GM23338 (cell line): ENCODE measurements around the gene ACVR2A. TPM values are rescaled to one million over a fixed set of nuclear protein-coding genes. Genes with fewer than 3 reads are reported as not detected.
A peak's percentile ranks its signal among the peaks of the same experiment; 100 is the strongest.

Source experiments
- ATAC-seq: fragments of 200-7000 bp; cut with Tn5 transposase; 3 replicates; pipeline ENCODE4 v1.9.1; 2020
- DNase-seq: peaks from one replicate; pipeline ENCODE4 v3.0.0-alpha.2; 2015; ENCODE audit warnings: low spot score
- H2AFZ ChIP-seq: fragments of 200-600 bp; sonication (generic); 2 replicates; pipeline ENCODE4 v1.8.0; 2016; ENCODE audit warnings: antibody characterized with exemption, mild to moderate bottlenecking, moderate library complexity
- H3F3A ChIP-seq: fragments of 200-600 bp; sonication (generic); replicated peaks from 2 replicates; pipeline ENCODE4 v1.8.0; 2017; ENCODE audit warnings: antibody characterized with exemption, mixed run types, low read depth
- H3K27ac ChIP-seq: fragments of 200-600 bp; sonication (generic); 2 replicates; pipeline ENCODE4 v1.6.1; 2016; ENCODE audit warnings: low read depth
- H3K27me3 ChIP-seq: fragments of 200-600 bp; sonication (generic); 2 replicates; pipeline ENCODE4 v1.8.0; 2016; ENCODE audit warnings: mild to moderate bottlenecking, mixed run types, moderate library complexity; ENCODE audit not compliant: insufficient read depth
- H3K36me3 ChIP-seq: fragments of 200-600 bp; sonication (generic); 2 replicates; pipeline ENCODE4 v1.8.0; 2016; ENCODE audit warnings: mild to moderate bottlenecking; ENCODE audit not compliant: insufficient read depth
- H3K4me1 ChIP-seq: fragments of 200-600 bp; sonication (generic); 2 replicates; pipeline ENCODE4 v1.8.0; 2016; ENCODE audit warnings: mild to moderate bottlenecking, moderate library complexity; ENCODE audit not compliant: insufficient read depth
- H3K4me2 ChIP-seq: fragments of 200-600 bp; sonication (generic); 2 replicates; pipeline ENCODE4 v1.7.1; 2017; ENCODE audit warnings: mixed run types
- H3K4me3 ChIP-seq: fragments of 200-600 bp; sonication (generic); 2 replicates; pipeline ENCODE4 v1.6.1; 2016; ENCODE audit warnings: mixed run types
- H3K79me2 ChIP-seq: fragments of 200-600 bp; sonication (generic); replicated peaks from 2 replicates; pipeline ENCODE4 v1.8.0; 2017; ENCODE audit warnings: mild to moderate bottlenecking; ENCODE audit not compliant: insufficient read depth
- H3K9me2 ChIP-seq: fragments of 200-600 bp; sonication (generic); 2 replicates; pipeline ENCODE4 v1.8.0; 2017; ENCODE audit not compliant: insufficient read depth
- H4K20me1 ChIP-seq: fragments of 200-600 bp; sonication (generic); replicated peaks from 2 replicates; pipeline ENCODE4 v1.8.0; 2017; ENCODE audit warnings: mild to moderate bottlenecking; ENCODE audit not compliant: insufficient read depth
- H3K27ac Mint-ChIP-seq: 2 replicates; pipeline ENCODE4 v1.8.0; 2020; ENCODE audit warnings: inconsistent platforms, mild to moderate bottlenecking, moderate library complexity, mixed read lengths
- H3K27me3 Mint-ChIP-seq: 3 replicates; pipeline ENCODE4 v1.8.0; 2022; ENCODE audit warnings: low read depth, mild to moderate bottlenecking, moderate library complexity, mixed read lengths, inconsistent platforms; ENCODE audit not compliant: insufficient read depth, poor library complexity
- H3K36me3 Mint-ChIP-seq: 3 replicates; pipeline ENCODE4 v1.8.0; 2021; ENCODE audit warnings: low read depth, mild to moderate bottlenecking, inconsistent platforms, moderate library complexity, mixed read lengths
- H3K4me1 Mint-ChIP-seq: 3 replicates; pipeline ENCODE4 v1.8.0; 2020; ENCODE audit warnings: mild to moderate bottlenecking, inconsistent platforms, mixed read lengths
- H3K4me3 Mint-ChIP-seq: 3 replicates; pipeline ENCODE4 v1.8.0; 2021; ENCODE audit warnings: moderate library complexity, mild to moderate bottlenecking, inconsistent platforms, mixed read lengths
- H3K9me3 Mint-ChIP-seq: 3 replicates; pipeline ENCODE4 v1.8.0; 2020; ENCODE audit warnings: moderate library complexity, mild to moderate bottlenecking, inconsistent platforms, mixed read lengths
- CREB1 ChIP-seq: fragments of 250-450 bp; sonication (Bioruptor Pico); IDR thresholded peaks from 2 replicates; pipeline ENCODE4 v1.5.0; 2020; ENCODE audit warnings: low read depth, mild to moderate bottlenecking, moderate library complexity
- CTCF ChIP-seq, 2 experiments: fragments of 200-600 bp in 1 of 2; sonication (generic) in 1 of 2; conservative IDR thresholded peaks; 2 replicates each; pipeline versions ENCODE4 v1.5.1 to v1.6.1; 2016 to 2017; ENCODE audit warnings: antibody characterized with exemption in 2 of 2, low read depth in 2 of 2, mild to moderate bottlenecking in 2 of 2, moderate library complexity in 1 of 2
- ETS1 ChIP-seq: IDR thresholded peaks from 2 replicates; pipeline ENCODE4 v1.6.1; 2016; ENCODE audit warnings: antibody characterized with exemption
- EZH2 ChIP-seq: fragments of 200-600 bp; sonication (generic); IDR thresholded peaks from one replicate; pipeline ENCODE4 v1.8.0; 2017; ENCODE audit warnings: antibody characterized with exemption, mild to moderate bottlenecking, low read depth; ENCODE audit not compliant: unreplicated experiment
- JUNB ChIP-seq: IDR thresholded peaks from one replicate; pipeline ENCODE4 v1.6.1; 2016; ENCODE audit warnings: antibody characterized with exemption; ENCODE audit not compliant: unreplicated experiment
- NANOG ChIP-seq: IDR thresholded peaks from 2 replicates; pipeline ENCODE4 v1.6.1; 2016; ENCODE audit warnings: antibody characterized with exemption, borderline replicate concordance
- POLR2AphosphoS5 ChIP-seq: IDR thresholded peaks from 2 replicates; pipeline ENCODE4 v1.6.1; 2016; ENCODE audit warnings: antibody characterized with exemption, low read depth
- REST ChIP-seq: IDR thresholded peaks from one replicate; pipeline ENCODE4 v1.6.1; 2018; ENCODE audit warnings: antibody characterized with exemption; ENCODE audit not compliant: unreplicated experiment
- STAT1 ChIP-seq: IDR thresholded peaks from one replicate; pipeline ENCODE4 v1.6.1; 2016; ENCODE audit warnings: antibody characterized with exemption; ENCODE audit not compliant: unreplicated experiment
- ZNF114 ChIP-seq: fragments of 250-450 bp; sonication (Bioruptor Pico); IDR thresholded peaks from 2 replicates; pipeline ENCODE4 v1.5.0; 2020; ENCODE audit warnings: mild to moderate bottlenecking, moderate library complexity
- ZNF331 ChIP-seq: fragments of 250-450 bp; sonication (Bioruptor Pico); IDR thresholded peaks from 2 replicates; pipeline ENCODE4 v1.5.0; 2020; ENCODE audit warnings: low read depth, mild to moderate bottlenecking, moderate library complexity
- polyA plus RNA-seq: library from polyadenylated mRNA; unstranded; fragments of >200 nt; fragmentation: Nextera tagmentation; extraction: Ambion mirVana; gene quantifications from 2 replicates; pipeline ENCODE4 v1.2.1, GENCODE V29; 2016
- total RNA-seq: library from RNA; depleted of rRNA; stranded (reverse); fragments of >200 nt; shearing (Covaris generic); gene quantifications from 2 replicates; pipeline ENCODE4 v1.2.3, GENCODE V29; 2014
- TF ChIP-seq, protein P1 (sequence below): fragments of 250-450 bp; sonication (Bioruptor Pico); IDR thresholded peaks from 2 replicates; pipeline ENCODE4 v1.5.0; 2020; ENCODE audit warnings: mild to moderate bottlenecking, moderate library complexity

Gene ACVR2A
- total and polyA plus RNA-seq, 2 experiments from 2014 or later, result 11.8 to 15.6 TPM

- TF ChIP-seq REST, result no peak
- no peak for TF ChIP-seq POLR2AphosphoS5
- no peak for TF ChIP-seq CTCF (conservative IDR thresholded peaks at IDR 0.05; ENCODE audit: low read depth in 2 of 2)
- TF ChIP-seq EZH2, result no peak
- TF ChIP-seq CREB1 (CRISPR knock-in tag), result no peak
- TF ChIP-seq JUNB, result no peak
These were observed 123.7 kb downstream of the ACVR2A start (continued) for GRCh38 chr2:147968571-147968970.

GRCh38 chr2:147976102-147976501 lies 131.3 kb downstream of the ACVR2A start:
- H3K4me3 ChIP-seq, result no peak overlapping the region
- no peaks in the 10 kb centered on the region for H3K9me3 Mint-ChIP-seq
- DNase-seq, result no peak
- ATAC-seq, result no peak
- no peaks in the 10 kb centered on the region for H3K9me2 ChIP-seq
- no peaks in the 10 kb centered on the region for H3F3A ChIP-seq
- no peak overlapping the region for H3K27ac ChIP-seq
- H3K36me3 ChIP-seq, result no peaks in the 10 kb centered on the region
- no peak overlapping the region for H3K4me2 ChIP-seq
- peaks cover 5% of the 10 kb centered on the region for H3K4me1 Mint-ChIP-seq
- H3K79me2 ChIP-seq, result peaks cover 71% of the 10 kb centered on the region
- peaks cover 4% of the 10 kb centered on the region; the same call in 2 of the 3 replicates for H3K36me3 Mint-ChIP-seq
- peaks cover 13% of the 10 kb centered on the region for H4K20me1 ChIP-seq
- peaks cover 8% of the 10 kb centered on the region; the same call in 1 of the 2 replicates for H3K4me1 ChIP-seq
- no peak overlapping the region for H3K4me3 Mint-ChIP-seq
- H2AFZ ChIP-seq, result no peak overlapping the region
- no peaks in the 10 kb centered on the region for H3K27me3 ChIP-seq
- peaks cover 1% of the 10 kb centered on the region for H3K27me3 Mint-ChIP-seq
- peak overlapping the region; percentile 29; the same call in 1 of the 2 replicates for H3K27ac Mint-ChIP-seq
- TF ChIP-seq STAT1 (no peak), CREB1 (CRISPR knock-in tag) (no peak), POLR2AphosphoS5 (no peak), ZNF331 (CRISPR knock-in tag) (no peak), ZNF114 (CRISPR knock-in tag) (no peak), ETS1 (no peak), NANOG (no peak), EZH2 (no peak), JUNB (no peak)
- TF ChIP-seq, protein P1, sequence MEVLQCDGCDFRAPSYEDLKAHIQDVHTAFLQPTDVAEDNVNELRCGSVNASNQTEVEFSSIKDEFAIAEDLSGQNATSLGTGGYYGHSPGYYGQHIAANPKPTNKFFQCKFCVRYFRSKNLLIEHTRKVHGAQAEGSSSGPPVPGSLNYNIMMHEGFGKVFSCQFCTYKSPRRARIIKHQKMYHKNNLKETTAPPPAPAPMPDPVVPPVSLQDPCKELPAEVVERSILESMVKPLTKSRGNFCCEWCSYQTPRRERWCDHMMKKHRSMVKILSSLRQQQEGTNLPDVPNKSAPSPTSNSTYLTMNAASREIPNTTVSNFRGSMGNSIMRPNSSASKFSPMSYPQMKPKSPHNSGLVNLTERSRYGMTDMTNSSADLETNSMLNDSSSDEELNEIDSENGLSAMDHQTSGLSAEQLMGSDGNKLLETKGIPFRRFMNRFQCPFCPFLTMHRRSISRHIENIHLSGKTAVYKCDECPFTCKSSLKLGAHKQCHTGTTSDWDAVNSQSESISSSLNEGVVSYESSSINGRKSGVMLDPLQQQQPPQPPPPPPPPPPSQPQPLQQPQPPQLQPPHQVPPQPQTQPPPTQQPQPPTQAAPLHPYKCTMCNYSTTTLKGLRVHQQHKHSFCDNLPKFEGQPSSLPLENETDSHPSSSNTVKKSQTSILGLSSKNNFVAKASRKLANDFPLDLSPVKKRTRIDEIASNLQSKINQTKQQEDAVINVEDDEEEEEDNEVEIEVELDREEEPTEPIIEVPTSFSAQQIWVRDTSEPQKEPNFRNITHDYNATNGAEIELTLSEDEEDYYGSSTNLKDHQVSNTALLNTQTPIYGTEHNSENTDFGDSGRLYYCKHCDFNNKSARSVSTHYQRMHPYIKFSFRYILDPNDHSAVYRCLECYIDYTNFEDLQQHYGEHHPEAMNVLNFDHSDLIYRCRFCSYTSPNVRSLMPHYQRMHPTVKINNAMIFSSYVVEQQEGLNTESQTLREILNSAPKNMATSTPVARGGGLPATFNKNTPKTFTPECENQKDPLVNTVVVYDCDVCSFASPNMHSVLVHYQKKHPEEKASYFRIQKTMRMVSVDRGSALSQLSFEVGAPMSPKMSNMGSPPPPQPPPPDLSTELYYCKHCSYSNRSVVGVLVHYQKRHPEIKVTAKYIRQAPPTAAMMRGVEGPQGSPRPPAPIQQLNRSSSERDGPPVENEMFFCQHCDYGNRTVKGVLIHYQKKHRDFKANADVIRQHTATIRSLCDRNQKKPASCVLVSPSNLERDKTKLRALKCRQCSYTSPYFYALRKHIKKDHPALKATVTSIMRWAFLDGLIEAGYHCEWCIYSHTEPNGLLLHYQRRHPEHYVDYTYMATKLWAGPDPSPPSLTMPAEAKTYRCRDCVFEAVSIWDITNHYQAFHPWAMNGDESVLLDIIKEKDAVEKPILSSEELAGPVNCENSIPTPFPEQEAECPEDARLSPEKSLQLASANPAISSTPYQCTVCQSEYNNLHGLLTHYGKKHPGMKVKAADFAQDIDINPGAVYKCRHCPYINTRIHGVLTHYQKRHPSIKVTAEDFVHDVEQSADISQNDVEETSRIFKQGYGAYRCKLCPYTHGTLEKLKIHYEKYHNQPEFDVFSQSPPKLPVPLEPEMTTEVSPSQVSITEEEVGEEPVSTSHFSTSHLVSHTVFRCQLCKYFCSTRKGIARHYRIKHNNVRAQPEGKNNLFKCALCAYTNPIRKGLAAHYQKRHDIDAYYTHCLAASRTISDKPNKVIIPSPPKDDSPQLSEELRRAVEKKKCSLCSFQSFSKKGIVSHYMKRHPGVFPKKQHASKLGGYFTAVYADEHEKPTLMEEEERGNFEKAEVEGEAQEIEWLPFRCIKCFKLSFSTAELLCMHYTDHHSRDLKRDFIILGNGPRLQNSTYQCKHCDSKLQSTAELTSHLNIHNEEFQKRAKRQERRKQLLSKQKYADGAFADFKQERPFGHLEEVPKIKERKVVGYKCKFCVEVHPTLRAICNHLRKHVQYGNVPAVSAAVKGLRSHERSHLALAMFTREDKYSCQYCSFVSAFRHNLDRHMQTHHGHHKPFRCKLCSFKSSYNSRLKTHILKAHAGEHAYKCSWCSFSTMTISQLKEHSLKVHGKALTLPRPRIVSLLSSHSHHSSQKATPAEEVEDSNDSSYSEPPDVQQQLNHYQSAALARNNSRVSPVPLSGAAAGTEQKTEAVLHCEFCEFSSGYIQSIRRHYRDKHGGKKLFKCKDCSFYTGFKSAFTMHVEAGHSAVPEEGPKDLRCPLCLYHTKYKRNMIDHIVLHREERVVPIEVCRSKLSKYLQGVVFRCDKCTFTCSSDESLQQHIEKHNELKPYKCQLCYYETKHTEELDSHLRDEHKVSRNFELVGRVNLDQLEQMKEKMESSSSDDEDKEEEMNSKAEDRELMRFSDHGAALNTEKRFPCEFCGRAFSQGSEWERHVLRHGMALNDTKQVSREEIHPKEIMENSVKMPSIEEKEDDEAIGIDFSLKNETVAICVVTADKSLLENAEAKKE (CRISPR knock-in tag), result no peak
